Naive B cell (primary cell): ENCODE measurements around the gene ITSN1. TPM values are rescaled to one million over a fixed set of nuclear protein-coding genes. Genes with fewer than 3 reads are reported as not detected.
A peak's percentile ranks its signal among the peaks of the same experiment; 100 is the strongest.

ENCODE experiments used
- ATAC-seq, 2 donors: fragments of 150-1000 bp; cut with Tn5 transposase; 2 replicates each; pipeline ENCODE4 v1.10.0; 2021; ENCODE audit warnings: low read depth in 2 of 2, mild to moderate bottlenecking in 2 of 2, moderate library complexity in 2 of 2
- DNase-seq: peaks from one replicate; pipeline ENCODE4 v3.0.0; 2022
- H3K27ac Mint-ChIP-seq, 6 donors: one replicate each; pipeline ENCODE4 v1.8.0; 2020 to 2022; ENCODE audit warnings: mild to moderate bottlenecking in 6 of 6, mixed read lengths in 6 of 6, moderate library complexity in 5 of 6, inconsistent platforms in 2 of 6
- H3K27me3 Mint-ChIP-seq, 3 donors: one replicate each; pipeline ENCODE4 v1.8.0; 2021 to 2022; ENCODE audit warnings: mixed read lengths in 3 of 3, mild to moderate bottlenecking in 1 of 3
- H3K36me3 Mint-ChIP-seq, 2 donors: one replicate each; pipeline ENCODE4 v1.8.0; 2020 to 2022; ENCODE audit warnings: mixed read lengths in 2 of 2, inconsistent platforms in 1 of 2, mild to moderate bottlenecking in 1 of 2
- H3K4me1 Mint-ChIP-seq, 3 donors: one replicate each; pipeline ENCODE4 v1.8.0; 2020 to 2022; ENCODE audit warnings: mixed read lengths in 3 of 3, inconsistent platforms in 1 of 3, mild to moderate bottlenecking in 1 of 3, moderate library complexity in 1 of 3
- H3K4me3 Mint-ChIP-seq, 8 donors: one replicate each; pipeline ENCODE4 v1.8.0; 2020 to 2022; ENCODE audit warnings: mild to moderate bottlenecking in 8 of 8, mixed read lengths in 8 of 8, moderate library complexity in 8 of 8, inconsistent platforms in 2 of 8
- H3K9me3 Mint-ChIP-seq, 7 donors: one replicate each; pipeline ENCODE4 v1.8.0; 2020 to 2022; ENCODE audit warnings: mixed read lengths in 7 of 7, mild to moderate bottlenecking in 5 of 7, inconsistent platforms in 2 of 7, moderate library complexity in 1 of 7
- polyA plus RNA-seq, 6 donors: library from polyadenylated mRNA; unstranded; fragments of 300-500 nt; fragmentation: Illumina TruSeq; gene quantifications; one replicate each; pipeline ENCODE4 v1.2.3, GENCODE V29; 2021; ENCODE audit warnings: low read depth in 6 of 6

The ITSN1 gene
- polyA plus RNA-seq, 6 donors from 2014 or later, result 0.12 to 1.4 (median 0.60) TPM; not detected in 1

GRCh38 chr21:33937931-33938339 is 295.6 kb downstream of the ITSN1 start:
- peak in 1 of 2 donors; percentile 61 for ATAC-seq
- H3K36me3 Mint-ChIP-seq, result no peaks in the 10 kb centered on the region
- peaks cover 0 to 1% (median 0%) of the 10 kb centered on the region in 3 donors for H3K4me1 Mint-ChIP-seq
- peaks cover 0 to 1% (median 0%) of the 10 kb centered on the region in 7 donors for H3K9me3 Mint-ChIP-seq
- H3K27ac Mint-ChIP-seq, result no peak overlapping the region
- no peak for DNase-seq
- H3K4me3 Mint-ChIP-seq, result peak overlapping the region in 2 of 8 donors; percentile 9 to 68
- H3K27me3 Mint-ChIP-seq, result no peaks in the 10 kb centered on the region

GRCh38 chr21:33938381-33938780 is 296.1 kb downstream of the ITSN1 start:
- H3K36me3 Mint-ChIP-seq, result no peaks in the 10 kb centered on the region
- ATAC-seq (no peak), DNase-seq (no peak)
- H3K4me1 Mint-ChIP-seq, result no peaks in the 10 kb centered on the region
- no peaks in the 10 kb centered on the region for H3K27me3 Mint-ChIP-seq
- H3K27ac Mint-ChIP-seq, result no peak overlapping the region
- peaks cover 0 to 1% (median 0%) of the 10 kb centered on the region in 7 donors for H3K9me3 Mint-ChIP-seq
- H3K4me3 Mint-ChIP-seq, result no peak overlapping the region

- H3K27ac Mint-ChIP-seq, result no peak overlapping the region
These were observed 296.9 kb downstream of the ITSN1 start for GRCh38 chr21:33939226-33939625.

GRCh38 chr21:33940164-33940880 is 298.0 kb downstream of the ITSN1 start:
- Mint-ChIP-seq H3K4me3 (no peak overlapping the region), H3K27me3 (no peaks in the 10 kb centered on the region), H3K36me3 (no peaks in the 10 kb centered on the region), H3K4me1 (no peaks in the 10 kb centered on the region), H3K27ac (no peak overlapping the region), H3K9me3 (peaks cover 0 to 2% (median 0%) of the 10 kb centered on the region in 7 donors)
- DNase-seq (no peak), ATAC-seq (no peak)

More at GRCh38 chr21:33939226-33939625, 296.9 kb downstream of the ITSN1 start:
- no peaks in the 10 kb centered on the region for H3K4me1 Mint-ChIP-seq
- ATAC-seq (no peak), DNase-seq (no peak)
- no peak overlapping the region for H3K4me3 Mint-ChIP-seq
- no peaks in the 10 kb centered on the region for H3K27me3 Mint-ChIP-seq
- no peaks in the 10 kb centered on the region for H3K36me3 Mint-ChIP-seq
- peaks cover 0 to 1% (median 0%) of the 10 kb centered on the region in 7 donors for H3K9me3 Mint-ChIP-seq

- DNase-seq, result no peak
- Mint-ChIP-seq H3K4me3 (no peak overlapping the region), H3K4me1 (no peaks in the 10 kb centered on the region), H3K27ac (peak overlapping the region in 1 of 6 donors; percentile 44), H3K27me3 (no peaks in the 10 kb centered on the region), H3K9me3 (peaks cover 0 to 2% (median 0%) of the 10 kb centered on the region in 7 donors), H3K36me3 (no peaks in the 10 kb centered on the region)
- ATAC-seq, result no peak
These were observed 298.6 kb downstream of the ITSN1 start for GRCh38 chr21:33940881-33941245.

- DNase-seq, result no peak
- no peaks in the 10 kb centered on the region for H3K36me3 Mint-ChIP-seq
- no peak overlapping the region for H3K27ac Mint-ChIP-seq
- no peak for ATAC-seq
- peaks cover 0 to 6% (median 4%) of the 10 kb centered on the region in 3 donors for H3K4me1 Mint-ChIP-seq
- H3K9me3 Mint-ChIP-seq, result peaks cover 0 to 2% (median 0%) of the 10 kb centered on the region in 7 donors
- no peaks in the 10 kb centered on the region for H3K27me3 Mint-ChIP-seq
- H3K4me3 Mint-ChIP-seq, result no peak overlapping the region
These were observed 300.1 kb downstream of the ITSN1 start for GRCh38 chr21:33942426-33942825.

- H3K36me3 Mint-ChIP-seq, result no peaks in the 10 kb centered on the region
- ATAC-seq, result no peak
- no peak for DNase-seq
- no peak overlapping the region for H3K4me3 Mint-ChIP-seq
- no peaks in the 10 kb centered on the region for H3K27me3 Mint-ChIP-seq
- H3K4me1 Mint-ChIP-seq, result peaks cover 5 to 15% (median 12%) of the 10 kb centered on the region in 3 donors
- no peak overlapping the region for H3K27ac Mint-ChIP-seq
- peaks cover 0 to 2% (median 0%) of the 10 kb centered on the region in 7 donors for H3K9me3 Mint-ChIP-seq
These were observed 301.0 kb downstream of the ITSN1 start for GRCh38 chr21:33943293-33943692.

- peaks cover 15 to 24% (median 22%) of the 10 kb centered on the region in 3 donors for H3K4me1 Mint-ChIP-seq
- H3K27me3 Mint-ChIP-seq, result no peaks in the 10 kb centered on the region
- H3K9me3 Mint-ChIP-seq, result peaks cover 0 to 4% (median 0%) of the 10 kb centered on the region in 7 donors
- no peaks in the 10 kb centered on the region for H3K36me3 Mint-ChIP-seq
- DNase-seq (no peak), ATAC-seq (no peak)
- H3K4me3 Mint-ChIP-seq, result no peak overlapping the region
- H3K27ac Mint-ChIP-seq, result no peak overlapping the region
These were observed 302.0 kb downstream of the ITSN1 start for GRCh38 chr21:33944185-33944763.

- DNase-seq, result no peak
These were observed 303.5 kb downstream of the ITSN1 start for GRCh38 chr21:33945652-33946270.

GRCh38 chr21:33947451-33948095 is 305.3 kb downstream of the ITSN1 start:
- peak overlapping the region in 3 of 6 donors; percentile 29 to 85 (median 66) for H3K27ac Mint-ChIP-seq
- H3K36me3 Mint-ChIP-seq, result no peaks in the 10 kb centered on the region
- peaks cover 0 to 4% (median 0%) of the 10 kb centered on the region in 7 donors for H3K9me3 Mint-ChIP-seq
- no peaks in the 10 kb centered on the region for H3K27me3 Mint-ChIP-seq
- no peak for ATAC-seq
- H3K4me1 Mint-ChIP-seq, result peaks cover 22 to 37% (median 34%) of the 10 kb centered on the region in 3 donors
- H3K4me3 Mint-ChIP-seq, result peak overlapping the region in 1 of 8 donors; percentile 14
- DNase-seq, result no peak

More at GRCh38 chr21:33945652-33946270, 303.5 kb downstream of the ITSN1 start:
- Mint-ChIP-seq H3K36me3 (no peaks in the 10 kb centered on the region), H3K27ac (no peak overlapping the region), H3K4me3 (no peak overlapping the region), H3K4me1 (peaks cover 22 to 37% (median 32%) of the 10 kb centered on the region in 3 donors), H3K27me3 (no peaks in the 10 kb centered on the region), H3K9me3 (peaks cover 0 to 4% (median 0%) of the 10 kb centered on the region in 7 donors)
- no peak for ATAC-seq

- DNase-seq (no peak), ATAC-seq (peak; percentile 82 to 86)
- H3K4me1 Mint-ChIP-seq, result peaks cover 22 to 37% (median 34%) of the 10 kb centered on the region in 3 donors
- peaks cover 0 to 4% (median 0%) of the 10 kb centered on the region in 7 donors for H3K9me3 Mint-ChIP-seq
- H3K27me3 Mint-ChIP-seq, result no peaks in the 10 kb centered on the region
- H3K4me3 Mint-ChIP-seq, result peak overlapping the region in 6 of 8 donors; percentile 11 to 77 (median 44)
- no peaks in the 10 kb centered on the region for H3K36me3 Mint-ChIP-seq
- peak overlapping the region in 5 of 6 donors; percentile 66 to 90 (median 85) for H3K27ac Mint-ChIP-seq
These were observed 306.0 kb downstream of the ITSN1 start for GRCh38 chr21:33948096-33948950.

GRCh38 chr21:33948951-33949444 is 306.7 kb downstream of the ITSN1 start:
- Mint-ChIP-seq H3K27me3 (no peaks in the 10 kb centered on the region), H3K9me3 (peaks cover 0 to 4% (median 0%) of the 10 kb centered on the region in 7 donors), H3K36me3 (no peaks in the 10 kb centered on the region), H3K4me3 (peak overlapping the region in 6 of 8 donors; percentile 20 to 82 (median 55)), H3K4me1 (peaks cover 22 to 37% (median 34%) of the 10 kb centered on the region in 3 donors), H3K27ac (peak overlapping the region in 3 of 6 donors; percentile 63 to 85 (median 83))
- no peak for DNase-seq
- ATAC-seq, result no peak
